ENCODE results near the gene COL5A1. TPM values are rescaled to one million over a fixed set of nuclear protein-coding genes. Genes with fewer than 3 reads are reported as not detected.

COL5A1 gene
- total RNA-seq, 1 donor from 2014 or later, result 1,552 TPM

DNA sequence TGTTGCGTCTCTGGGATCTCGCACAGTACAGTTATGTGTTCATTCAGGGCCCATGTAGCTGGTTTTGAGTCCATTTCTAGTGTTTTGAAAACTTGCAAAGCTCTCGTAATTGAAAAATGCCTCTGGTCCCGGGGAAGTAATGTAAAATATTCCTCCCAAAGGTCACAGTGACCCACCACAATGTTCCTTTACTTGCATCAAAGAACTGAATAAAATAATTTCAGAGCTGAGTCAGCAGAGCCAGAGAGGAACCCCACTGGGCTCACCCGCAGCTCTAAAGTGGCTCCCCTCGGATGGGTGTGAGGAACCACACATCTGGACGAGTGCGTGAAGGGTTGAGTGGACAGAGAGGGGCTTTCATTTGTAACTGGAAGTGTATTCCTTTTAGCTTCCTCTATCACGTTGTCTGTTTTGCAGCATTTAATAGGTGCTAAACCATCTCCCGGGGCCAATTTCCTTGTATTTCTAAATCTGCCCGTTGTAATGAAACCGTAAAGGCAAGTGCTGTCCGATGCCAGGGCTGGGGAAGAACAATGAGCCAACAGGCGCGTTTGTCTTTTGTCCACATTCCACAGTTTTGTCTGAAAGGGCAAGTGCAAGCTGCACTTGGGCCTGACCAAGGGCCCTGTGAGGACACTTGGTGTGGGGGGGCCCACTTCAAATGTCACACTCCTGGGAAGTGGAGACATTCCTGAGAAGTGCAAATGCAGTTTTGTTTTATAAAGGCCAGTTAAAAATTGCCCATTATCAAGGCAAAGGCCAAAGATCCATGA lies 29.9 kb downstream of the COL5A1 start:
- H3K9me3 Mint-ChIP-seq (ENCODE audit: unreplicated experiment), result peaks cover 3% of the 10 kb centered on the region
- peaks cover 91% of the 10 kb centered on the region for H3K4me1 Mint-ChIP-seq (ENCODE audit: unreplicated experiment)
- no peak for TF ChIP-seq CTCF (IDR thresholded peaks at IDR 0.05)
- H3K4me3 Mint-ChIP-seq (ENCODE audit: unreplicated experiment), result peak overlapping the region; percentile 46
- peaks cover 42% of the 10 kb centered on the region for H3K36me3 Mint-ChIP-seq (ENCODE audit: unreplicated experiment)
- DNase-seq (ENCODE audit: extremely low spot score, unreplicated experiment), result no peak
- H3K27me3 Mint-ChIP-seq (ENCODE audit: unreplicated experiment), result no peaks in the 10 kb centered on the region
- peak overlapping the region; percentile 88 for H3K27ac Mint-ChIP-seq (ENCODE audit: unreplicated experiment)

- no peak for DNase-seq (ENCODE audit: extremely low spot score, unreplicated experiment)
- no peak for TF ChIP-seq CTCF (IDR thresholded peaks at IDR 0.05)
- Mint-ChIP-seq H3K36me3 (ENCODE audit: unreplicated experiment) (peaks cover 26% of the 10 kb centered on the region), H3K27ac (ENCODE audit: unreplicated experiment) (peak overlapping the region; percentile 52), H3K9me3 (ENCODE audit: unreplicated experiment) (peaks cover 3% of the 10 kb centered on the region), H3K4me1 (ENCODE audit: unreplicated experiment) (peaks cover 91% of the 10 kb centered on the region), H3K4me3 (ENCODE audit: unreplicated experiment) (peak overlapping the region; percentile 12), H3K27me3 (ENCODE audit: unreplicated experiment) (no peaks in the 10 kb centered on the region)
These were observed 34.8 kb downstream of the COL5A1 start for GRCh38 chr9:134676361-134676760.

- DNase-seq (ENCODE audit: extremely low spot score, unreplicated experiment), result no peak
- Mint-ChIP-seq H3K27ac (ENCODE audit: unreplicated experiment) (peak overlapping the region; percentile 52), H3K4me3 (ENCODE audit: unreplicated experiment) (no peak overlapping the region), H3K27me3 (ENCODE audit: unreplicated experiment) (no peaks in the 10 kb centered on the region), H3K4me1 (ENCODE audit: unreplicated experiment) (peaks cover 91% of the 10 kb centered on the region), H3K9me3 (ENCODE audit: unreplicated experiment) (peaks cover 3% of the 10 kb centered on the region), H3K36me3 (ENCODE audit: unreplicated experiment) (peaks cover 26% of the 10 kb centered on the region)
- no peak for TF ChIP-seq CTCF (IDR thresholded peaks at IDR 0.05)
These were observed 35.3 kb downstream of the COL5A1 start for GRCh38 chr9:134676886-134677285.

DNA sequence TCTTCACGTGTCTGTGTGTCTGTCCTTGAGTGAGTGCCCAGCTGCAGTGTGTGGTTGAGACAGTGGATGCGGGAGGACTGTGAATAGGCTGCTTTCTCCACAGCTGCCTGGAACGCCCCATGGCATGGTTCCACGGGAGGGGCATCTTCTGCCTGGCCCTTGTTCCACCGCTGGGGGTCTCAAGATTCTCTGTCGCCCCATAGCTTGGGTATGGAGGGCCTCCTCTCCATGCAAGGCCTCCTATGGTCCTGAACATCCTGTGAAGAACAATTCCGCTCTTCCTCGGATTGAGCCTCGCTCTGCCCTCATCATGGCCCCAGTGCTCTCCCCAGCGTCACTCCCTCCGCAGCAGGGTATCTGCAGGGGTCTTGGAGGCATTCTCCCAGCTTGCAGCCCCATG lies 36.1 kb downstream of the COL5A1 start:
- peaks cover 3% of the 10 kb centered on the region for H3K9me3 Mint-ChIP-seq (ENCODE audit: unreplicated experiment)
- no peaks in the 10 kb centered on the region for H3K27me3 Mint-ChIP-seq (ENCODE audit: unreplicated experiment)
- TF ChIP-seq CTCF (IDR thresholded peaks at IDR 0.05), result no peak
- peaks cover 23% of the 10 kb centered on the region for H3K36me3 Mint-ChIP-seq (ENCODE audit: unreplicated experiment)
- H3K4me1 Mint-ChIP-seq (ENCODE audit: unreplicated experiment), result peaks cover 92% of the 10 kb centered on the region
- H3K27ac Mint-ChIP-seq (ENCODE audit: unreplicated experiment), result peak overlapping the region; percentile 52
- no peak for DNase-seq (ENCODE audit: extremely low spot score, unreplicated experiment)
- H3K4me3 Mint-ChIP-seq (ENCODE audit: unreplicated experiment), result no peak overlapping the region

DNA sequence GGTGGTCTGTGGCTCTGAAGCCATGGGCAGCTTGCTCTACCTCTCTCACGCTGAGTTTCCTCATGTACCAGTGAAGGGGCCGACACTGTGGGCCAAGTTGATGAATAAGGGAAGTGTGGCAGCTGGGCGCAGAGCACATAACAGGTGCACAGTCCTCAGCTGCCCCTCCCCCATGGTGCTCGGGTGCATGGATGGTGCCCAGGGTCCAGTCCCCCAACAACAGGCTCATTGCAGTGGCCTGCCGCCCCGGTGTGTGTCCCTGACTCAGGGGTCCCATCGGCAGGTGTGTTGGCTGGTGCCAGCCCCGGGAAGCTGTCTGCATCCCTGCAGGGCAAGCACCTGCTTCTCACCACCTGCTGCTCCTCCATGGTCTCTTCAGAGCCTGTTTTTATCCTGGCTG lies 36.6 kb downstream of the COL5A1 start:
- DNase-seq (ENCODE audit: extremely low spot score, unreplicated experiment), result no peak
- H3K36me3 Mint-ChIP-seq (ENCODE audit: unreplicated experiment), result peaks cover 20% of the 10 kb centered on the region
- no peak for TF ChIP-seq CTCF (IDR thresholded peaks at IDR 0.05)
- H3K27me3 Mint-ChIP-seq (ENCODE audit: unreplicated experiment), result no peaks in the 10 kb centered on the region
- H3K27ac Mint-ChIP-seq (ENCODE audit: unreplicated experiment), result peak overlapping the region; percentile 52
- H3K4me1 Mint-ChIP-seq (ENCODE audit: unreplicated experiment), result peaks cover 92% of the 10 kb centered on the region
- peaks cover 3% of the 10 kb centered on the region for H3K9me3 Mint-ChIP-seq (ENCODE audit: unreplicated experiment)
- no peak overlapping the region for H3K4me3 Mint-ChIP-seq (ENCODE audit: unreplicated experiment)

All from osteocyte (in vitro differentiated cells).